ENCODE data around the gene CFAP74. TPM values are rescaled to one million over a fixed set of nuclear protein-coding genes. Genes with fewer than 3 reads are reported as not detected.

CFAP74 gene
- polyA plus RNA-seq, 1 donor (not counting 4 experiments of a cell fraction or from before 2014, with no cell fraction given), result not detected

DNA sequence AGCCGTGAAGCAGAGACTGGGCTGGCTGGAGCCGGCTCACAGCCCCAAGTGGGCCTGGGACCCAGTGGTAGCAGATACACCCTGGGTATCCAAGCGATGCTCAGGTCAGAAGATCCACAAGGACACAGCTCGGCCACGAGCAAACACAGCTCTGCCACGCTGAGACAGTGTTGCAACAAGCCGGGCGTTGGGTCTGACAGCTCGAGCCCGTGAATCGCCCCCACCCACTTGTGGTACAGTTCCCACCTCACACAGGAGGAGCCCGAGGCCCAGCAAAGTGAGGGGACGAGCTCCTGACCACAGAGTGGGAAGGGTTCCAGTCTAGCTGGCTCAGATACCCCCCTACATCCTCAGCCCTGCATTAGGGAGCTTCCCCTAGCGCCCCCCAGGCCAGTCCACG is 37.7 kb upstream of the CFAP74 start:
- DNase-seq (ENCODE audit: low read depth, low spot score) (no peak), FAIRE-seq (no peak)

DNA sequence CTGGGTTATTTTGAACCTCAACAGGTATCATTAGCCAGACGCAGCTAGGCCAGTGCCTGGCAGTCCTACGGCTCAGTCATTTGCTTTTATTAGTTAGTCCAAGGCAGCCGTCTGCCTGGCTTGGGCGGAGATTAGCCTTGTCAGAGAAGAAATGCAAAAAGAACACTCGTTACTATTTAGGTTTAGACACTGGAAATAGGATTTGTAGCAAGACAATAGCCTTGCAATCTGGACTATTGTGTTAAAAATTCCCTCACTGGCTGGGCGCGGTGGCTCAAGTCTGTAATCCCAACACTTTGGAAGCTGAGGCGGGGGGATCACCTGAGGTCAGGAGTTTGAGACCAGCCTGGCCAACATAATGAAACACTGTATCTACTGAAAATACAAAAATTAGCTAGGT is 35.7 kb upstream of the CFAP74 start:
- no peak overlapping the region for H3K4me3 ChIP-seq (ENCODE audit: control insufficient read depth in 2 of 3, extremely low read depth in 1 of 3, insufficient read depth in 2 of 3, low read depth in 1 of 3, low read length in 3 of 3)
- no peak overlapping the region for H3K4me2 ChIP-seq (ENCODE audit: control insufficient read depth, extremely low read depth, insufficient read depth, low read depth, low read length)
- dilution Hi-C loops (cut with MboI; ENCODE audit: extremely low pct_ligation_motif_present, low sequenced_read_pairs), result no loop called here
- no peaks in the 10 kb centered on the region for H3K9me1 ChIP-seq (ENCODE audit: control insufficient read depth, extremely low read depth, insufficient read depth, low read length)
- no peak overlapping the region for H3K9ac ChIP-seq (ENCODE audit: control insufficient read depth, extremely low read depth, insufficient read depth, low read length)
- no peaks in the 10 kb centered on the region for H3K36me3 ChIP-seq (ENCODE audit: control insufficient read depth in 2 of 2, extremely low read depth in 1 of 2, insufficient read depth in 2 of 2, low read length in 2 of 2)
- no peak overlapping the region for H2AFZ ChIP-seq (ENCODE audit: control insufficient read depth, low read length)
- TF ChIP-seq EZH2 (IDR thresholded peaks at IDR 0.05; ENCODE audit: low read length), result no peak
- TF ChIP-seq, protein P1, sequence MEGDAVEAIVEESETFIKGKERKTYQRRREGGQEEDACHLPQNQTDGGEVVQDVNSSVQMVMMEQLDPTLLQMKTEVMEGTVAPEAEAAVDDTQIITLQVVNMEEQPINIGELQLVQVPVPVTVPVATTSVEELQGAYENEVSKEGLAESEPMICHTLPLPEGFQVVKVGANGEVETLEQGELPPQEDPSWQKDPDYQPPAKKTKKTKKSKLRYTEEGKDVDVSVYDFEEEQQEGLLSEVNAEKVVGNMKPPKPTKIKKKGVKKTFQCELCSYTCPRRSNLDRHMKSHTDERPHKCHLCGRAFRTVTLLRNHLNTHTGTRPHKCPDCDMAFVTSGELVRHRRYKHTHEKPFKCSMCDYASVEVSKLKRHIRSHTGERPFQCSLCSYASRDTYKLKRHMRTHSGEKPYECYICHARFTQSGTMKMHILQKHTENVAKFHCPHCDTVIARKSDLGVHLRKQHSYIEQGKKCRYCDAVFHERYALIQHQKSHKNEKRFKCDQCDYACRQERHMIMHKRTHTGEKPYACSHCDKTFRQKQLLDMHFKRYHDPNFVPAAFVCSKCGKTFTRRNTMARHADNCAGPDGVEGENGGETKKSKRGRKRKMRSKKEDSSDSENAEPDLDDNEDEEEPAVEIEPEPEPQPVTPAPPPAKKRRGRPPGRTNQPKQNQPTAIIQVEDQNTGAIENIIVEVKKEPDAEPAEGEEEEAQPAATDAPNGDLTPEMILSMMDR (optimal IDR thresholded peaks at IDR 0.05 in 1 of 3, IDR thresholded peaks at IDR 0.05 in 1 of 3, conservative IDR thresholded peaks at IDR 0.05 in 1 of 3; ENCODE audit: extremely low read depth in 1 of 3, insufficient read depth in 2 of 3, low read length in 3 of 3), result no peak
- no peaks in the 10 kb centered on the region for H4K20me1 ChIP-seq (ENCODE audit: control insufficient read depth, extremely low read depth, insufficient read depth, low read length)
- H3K27me3 ChIP-seq (ENCODE audit: control insufficient read depth, extremely low read depth, insufficient read depth, low read length), result no peaks in the 10 kb centered on the region
- H3K27ac ChIP-seq (ENCODE audit: control insufficient read depth, insufficient read depth, low read length), result no peak overlapping the region
- no peaks in the 10 kb centered on the region for H3K4me1 ChIP-seq (ENCODE audit: control insufficient read depth, extremely low read depth, insufficient read depth, low read length)
- no peaks in the 10 kb centered on the region for H3K9me3 ChIP-seq (ENCODE audit: control insufficient read depth, low read depth, low read length)
- H3K79me2 ChIP-seq (ENCODE audit: control insufficient read depth, insufficient read depth, low read length), result no peaks in the 10 kb centered on the region
- DNase-seq (ENCODE audit: low read depth, low spot score), result no peak
- no peak for FAIRE-seq

More for the DNA sequence above, 37.7 kb upstream of the CFAP74 start:
- no peak overlapping the region for H3K4me3 ChIP-seq (ENCODE audit: control insufficient read depth in 2 of 3, extremely low read depth in 1 of 3, insufficient read depth in 2 of 3, low read depth in 1 of 3, low read length in 3 of 3)
- H3K9ac ChIP-seq (ENCODE audit: control insufficient read depth, extremely low read depth, insufficient read depth, low read length), result no peak overlapping the region
- H3K27me3 ChIP-seq (ENCODE audit: control insufficient read depth, extremely low read depth, insufficient read depth, low read length), result no peaks in the 10 kb centered on the region
- H3K79me2 ChIP-seq (ENCODE audit: control insufficient read depth, insufficient read depth, low read length), result no peaks in the 10 kb centered on the region
- H3K4me1 ChIP-seq (ENCODE audit: control insufficient read depth, extremely low read depth, insufficient read depth, low read length), result peaks cover 6% of the 10 kb centered on the region
- H3K4me2 ChIP-seq (ENCODE audit: control insufficient read depth, extremely low read depth, insufficient read depth, low read depth, low read length), result no peak overlapping the region
- H4K20me1 ChIP-seq (ENCODE audit: control insufficient read depth, extremely low read depth, insufficient read depth, low read length), result no peaks in the 10 kb centered on the region
- dilution Hi-C loops (cut with MboI; ENCODE audit: extremely low pct_ligation_motif_present, low sequenced_read_pairs), result no loop called here
- TF ChIP-seq EZH2 (IDR thresholded peaks at IDR 0.05; ENCODE audit: low read length), result no peak
- TF ChIP-seq, protein P1 (optimal IDR thresholded peaks at IDR 0.05 in 1 of 3, IDR thresholded peaks at IDR 0.05 in 1 of 3, conservative IDR thresholded peaks at IDR 0.05 in 1 of 3; ENCODE audit: extremely low read depth in 1 of 3, insufficient read depth in 2 of 3, low read length in 3 of 3), result no peak
- H3K9me1 ChIP-seq (ENCODE audit: control insufficient read depth, extremely low read depth, insufficient read depth, low read length), result no peaks in the 10 kb centered on the region
- no peak overlapping the region for H2AFZ ChIP-seq (ENCODE audit: control insufficient read depth, low read length)
- H3K27ac ChIP-seq (ENCODE audit: control insufficient read depth, insufficient read depth, low read length), result no peak overlapping the region
- no peaks in the 10 kb centered on the region for H3K9me3 ChIP-seq (ENCODE audit: control insufficient read depth, low read depth, low read length)
- H3K36me3 ChIP-seq (ENCODE audit: control insufficient read depth in 2 of 2, extremely low read depth in 1 of 2, insufficient read depth in 2 of 2, low read length in 2 of 2), result no peaks in the 10 kb centered on the region
